ENCODE measurements around the gene HEPN1.
A peak's percentile ranks its signal among the peaks of the same experiment; 100 is the strongest.

The HEPN1 gene

GRCh38 chr11:124918950-124919349, at the start of gene HEPN1:
HEPN1 (plus strand) TSS chr11:124919250.
- no peak for DNase-seq

- no peak for DNase-seq
Observed at GRCh38 chr11:124869331-124869730, 49.7 kb upstream of the HEPN1 start.

GRCh38 chr11:124869856-124870387, 49.1 kb upstream of the HEPN1 start:
- DNase-seq: no peak

GRCh38 chr11:124870430-124870829, 48.6 kb upstream of the HEPN1 start:
- DNase-seq: no peak

GRCh38 chr11:124872280-124872679, 46.8 kb upstream of the HEPN1 start:
- no peak for DNase-seq

GRCh38 chr11:124872741-124873140, 46.3 kb upstream of the HEPN1 start:
- no peak for DNase-seq

- no peak for DNase-seq
Observed at GRCh38 chr11:124873951-124874350, 45.1 kb upstream of the HEPN1 start.

- DNase-seq: no peak
Observed at GRCh38 chr11:124874571-124875255, 44.3 kb upstream of the HEPN1 start.

GRCh38 chr11:124875401-124875800, 43.6 kb upstream of the HEPN1 start:
- no peak for DNase-seq

- peak; percentile 85 for DNase-seq
Observed at GRCh38 chr11:124875943-124876817, 42.9 kb upstream of the HEPN1 start.

- DNase-seq: no peak
Observed at GRCh38 chr11:124876818-124877630, 42.0 kb upstream of the HEPN1 start.

- DNase-seq: no peak
Observed at GRCh38 chr11:124877631-124877909, 41.5 kb upstream of the HEPN1 start.

GRCh38 chr11:124877910-124878758, 40.9 kb upstream of the HEPN1 start:
- no peak for DNase-seq

- no peak for DNase-seq
Observed at GRCh38 chr11:124878759-124879492, 40.1 kb upstream of the HEPN1 start.

GRCh38 chr11:124879493-124880289, 39.4 kb upstream of the HEPN1 start:
- DNase-seq: no peak

- DNase-seq: no peak
Observed at GRCh38 chr11:124880290-124880611, 38.8 kb upstream of the HEPN1 start.

- DNase-seq: no peak
Observed at GRCh38 chr11:124880958-124881357, 38.1 kb upstream of the HEPN1 start.

- no peak for DNase-seq
Observed at GRCh38 chr11:124882339-124883071, 36.5 kb upstream of the HEPN1 start.

GRCh38 chr11:124884340-124884739, 34.7 kb upstream of the HEPN1 start:
- no peak for DNase-seq

GRCh38 chr11:124884869-124885479, 34.1 kb upstream of the HEPN1 start:
- DNase-seq: peak; percentile 26
